HEK293 (cell line): ENCODE measurements around the gene KCTD11.

Experiments used
- CTCF ChIA-PET: fragments of 350-600 bp; formaldehyde crosslinking; extraction: SDS; loops from one replicate; lab custom pipeline; 2021; ENCODE audit warnings: antibody characterized with exemption; lab: Yijun Ruan, JAX
- POLR2A ChIA-PET: fragments of 300-600 bp; formaldehyde crosslinking; extraction: SDS; loops from one replicate; lab custom pipeline; 2020; ENCODE audit warnings: antibody characterized with exemption, inconsistent platforms; lab: Yijun Ruan, JAX
- H3K27ac ChIP-seq: fragments of 200-500 bp; sonication (Bioruptor generic); 2 replicates; pipeline ENCODE4 v1.5.1; 2014; ENCODE audit warnings: low read depth, low read length, control low read depth, inconsistent platforms; ENCODE audit errors: extremely low read depth
- H3K36me3 ChIP-seq, 2 experiments: fragments of 200-500 bp in 1 of 2; sonication (Bioruptor generic) in 1 of 2; 1 replicate in 1 of 2; 2 replicates in 1 of 2; pipeline ENCODE4 v1.5.1; 2014 to 2017; ENCODE audit warnings: inconsistent platforms in 2 of 2, low read length in 2 of 2; ENCODE audit not compliant: control insufficient read depth in 2 of 2, insufficient read depth in 1 of 2
- H3K4me1 ChIP-seq: fragments of 200-500 bp; sonication (Bioruptor generic); 2 replicates; pipeline ENCODE4 v1.5.1; 2014; ENCODE audit warnings: mild to moderate bottlenecking, low read length, inconsistent platforms; ENCODE audit not compliant: control insufficient read depth, insufficient read depth
- H3K4me3 ChIP-seq: 2 replicates; pipeline ENCODE4 v1.5.1; 2011; ENCODE audit warnings: low read depth, mild to moderate bottlenecking, control low read depth, low read length, moderate library complexity
- H3K9me3 ChIP-seq: fragments of 200-500 bp; sonication (Bioruptor generic); 2 replicates; pipeline ENCODE4 v1.5.1; 2014; ENCODE audit warnings: low read depth, low read length, inconsistent platforms; ENCODE audit not compliant: control insufficient read depth, insufficient read depth
- HOXD13 ChIP-seq: sonication (generic); formaldehyde crosslinking; IDR thresholded peaks from 2 replicates; pipeline ENCODE4 v1.8.0; 2022; ENCODE audit warnings: missing genetic modification reagents, borderline replicate concordance
- MZF1 ChIP-seq: fragments of 450-650 bp; formaldehyde crosslinking; IDR thresholded peaks from 2 replicates; pipeline ENCODE4 v1.5.1; 2017; ENCODE audit warnings: missing biosample characterization, missing genetic modification characterization, borderline replicate concordance
- SCRT1 ChIP-seq: fragments of 450-650 bp; formaldehyde crosslinking; IDR thresholded peaks from 2 replicates; pipeline ENCODE4 v1.5.1; 2016; ENCODE audit warnings: missing biosample characterization, missing genetic modification characterization, borderline replicate concordance
- SCRT2 ChIP-seq: fragments of 450-650 bp; formaldehyde crosslinking; IDR thresholded peaks from 2 replicates; pipeline ENCODE4 v1.5.1; 2016; ENCODE audit warnings: missing biosample characterization, missing genetic modification characterization
- SP2 ChIP-seq: fragments of 450-650 bp; formaldehyde crosslinking; IDR thresholded peaks from 2 replicates; pipeline ENCODE4 v1.5.1; 2016; ENCODE audit warnings: missing biosample characterization, missing genetic modification characterization
- SP7 ChIP-seq: fragments of 450-650 bp; formaldehyde crosslinking; IDR thresholded peaks from 2 replicates; pipeline ENCODE4 v1.5.1; 2016; ENCODE audit warnings: missing biosample characterization, missing genetic modification characterization
- ZFP41 ChIP-seq: fragments of 450-650 bp; formaldehyde crosslinking; IDR thresholded peaks from 2 replicates; pipeline ENCODE4 v1.5.1; 2016; ENCODE audit warnings: missing biosample characterization, missing genetic modification characterization, borderline replicate concordance
- ZNF239 ChIP-seq: fragments of 450-650 bp; formaldehyde crosslinking; IDR thresholded peaks from 2 replicates; pipeline ENCODE4 v1.5.1; 2016; ENCODE audit warnings: missing biosample characterization, missing genetic modification characterization
- ZNF311 ChIP-seq: fragments of 450-650 bp; formaldehyde crosslinking; IDR thresholded peaks from 2 replicates; pipeline ENCODE4 v1.5.1; 2017; ENCODE audit warnings: missing biosample characterization, missing genetic modification characterization, borderline replicate concordance
- ZNF350 ChIP-seq: fragments of 450-650 bp; formaldehyde crosslinking; IDR thresholded peaks from 2 replicates; pipeline ENCODE4 v1.5.0; 2017; ENCODE audit warnings: missing biosample characterization, mild to moderate bottlenecking, missing genetic modification characterization
- ZNF433 ChIP-seq: fragments of 450-650 bp; formaldehyde crosslinking; IDR thresholded peaks from 2 replicates; pipeline ENCODE4 v1.5.1; 2016; ENCODE audit warnings: missing biosample characterization, missing genetic modification characterization, low read depth
- ZNF514 ChIP-seq: fragments of 450-650 bp; formaldehyde crosslinking; IDR thresholded peaks from 2 replicates; pipeline ENCODE4 v1.5.1; 2016; ENCODE audit warnings: missing biosample characterization, missing genetic modification characterization
- ZNF548 ChIP-seq: fragments of 450-650 bp; formaldehyde crosslinking; IDR thresholded peaks from 2 replicates; pipeline ENCODE4 v1.5.1; 2016; ENCODE audit warnings: missing biosample characterization, missing genetic modification characterization
- ZNF561 ChIP-seq: fragments of 450-650 bp; IDR thresholded peaks from 2 replicates; pipeline ENCODE4 v1.5.1; 2018; ENCODE audit warnings: missing biosample characterization, missing genetic modification characterization, borderline replicate concordance
- ZNF658 ChIP-seq: fragments of 450-650 bp; formaldehyde crosslinking; IDR thresholded peaks from 2 replicates; pipeline ENCODE4; 2016; ENCODE audit warnings: missing biosample characterization, missing genetic modification characterization
- TF ChIP-seq, protein P1 (sequence below): fragments of 450-650 bp; formaldehyde crosslinking; conservative IDR thresholded peaks from 2 replicates; pipeline ENCODE4 v1.5.1; 2016; ENCODE audit warnings: low read depth, missing biosample characterization, missing genetic modification characterization
- TF ChIP-seq, protein P2 (sequence below): fragments of 450-650 bp; formaldehyde crosslinking; IDR thresholded peaks from 2 replicates; pipeline ENCODE4 v1.5.1; 2017; ENCODE audit warnings: missing biosample characterization, missing genetic modification characterization
- TF ChIP-seq, protein P3 (sequence below): fragments of 450-650 bp; formaldehyde crosslinking; IDR thresholded peaks from 2 replicates; pipeline ENCODE4; 2016; ENCODE audit warnings: missing biosample characterization, missing genetic modification characterization
- TF ChIP-seq, protein P4 (sequence below): fragments of 450-650 bp; formaldehyde crosslinking; IDR thresholded peaks from 2 replicates; pipeline ENCODE4 v1.5.0; 2017; ENCODE audit warnings: missing biosample characterization, missing genetic modification characterization, borderline replicate concordance

KCTD11 gene

DNA sequence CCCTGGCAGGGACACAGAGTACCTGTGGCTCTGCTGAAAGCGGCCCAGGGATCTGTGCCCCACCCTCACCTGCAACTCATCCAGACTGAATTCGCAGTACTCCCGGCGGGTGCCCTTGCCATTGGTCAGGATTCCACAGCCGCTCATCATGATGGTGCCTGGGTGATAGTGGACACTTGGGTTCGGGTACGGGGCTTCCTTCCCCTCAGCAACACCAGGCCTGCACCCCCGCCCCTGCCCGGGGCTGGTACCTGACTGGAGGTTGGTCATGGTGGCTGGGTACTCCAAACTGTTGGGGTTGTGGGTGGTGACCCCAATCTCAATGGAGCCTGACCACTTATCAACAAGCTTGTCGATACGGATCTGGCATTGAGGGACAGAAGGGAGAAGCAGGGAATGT, 25.8 kb upstream of the KCTD11 start (continued):
- TF ChIP-seq, protein P1, sequence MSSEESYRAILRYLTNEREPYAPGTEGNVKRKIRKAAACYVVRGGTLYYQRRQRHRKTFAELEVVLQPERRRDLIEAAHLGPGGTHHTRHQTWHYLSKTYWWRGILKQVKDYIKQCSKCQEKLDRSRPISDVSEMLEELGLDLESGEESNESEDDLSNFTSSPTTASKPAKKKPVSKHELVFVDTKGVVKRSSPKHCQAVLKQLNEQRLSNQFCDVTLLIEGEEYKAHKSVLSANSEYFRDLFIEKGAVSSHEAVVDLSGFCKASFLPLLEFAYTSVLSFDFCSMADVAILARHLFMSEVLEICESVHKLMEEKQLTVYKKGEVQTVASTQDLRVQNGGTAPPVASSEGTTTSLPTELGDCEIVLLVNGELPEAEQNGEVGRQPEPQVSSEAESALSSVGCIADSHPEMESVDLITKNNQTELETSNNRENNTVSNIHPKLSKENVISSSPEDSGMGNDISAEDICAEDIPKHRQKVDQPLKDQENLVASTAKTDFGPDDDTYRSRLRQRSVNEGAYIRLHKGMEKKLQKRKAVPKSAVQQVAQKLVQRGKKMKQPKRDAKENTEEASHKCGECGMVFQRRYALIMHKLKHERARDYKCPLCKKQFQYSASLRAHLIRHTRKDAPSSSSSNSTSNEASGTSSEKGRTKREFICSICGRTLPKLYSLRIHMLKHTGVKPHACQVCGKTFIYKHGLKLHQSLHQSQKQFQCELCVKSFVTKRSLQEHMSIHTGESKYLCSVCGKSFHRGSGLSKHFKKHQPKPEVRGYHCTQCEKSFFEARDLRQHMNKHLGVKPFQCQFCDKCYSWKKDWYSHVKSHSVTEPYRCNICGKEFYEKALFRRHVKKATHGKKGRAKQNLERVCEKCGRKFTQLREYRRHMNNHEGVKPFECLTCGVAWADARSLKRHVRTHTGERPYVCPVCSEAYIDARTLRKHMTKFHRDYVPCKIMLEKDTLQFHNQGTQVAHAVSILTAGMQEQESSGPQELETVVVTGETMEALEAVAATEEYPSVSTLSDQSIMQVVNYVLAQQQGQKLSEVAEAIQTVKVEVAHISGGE = no peak
- no peak for TF ChIP-seq ZFP41 (tag by site-specific recombination)
- TF ChIP-seq ZNF350 = no peak
- TF ChIP-seq, protein P2, sequence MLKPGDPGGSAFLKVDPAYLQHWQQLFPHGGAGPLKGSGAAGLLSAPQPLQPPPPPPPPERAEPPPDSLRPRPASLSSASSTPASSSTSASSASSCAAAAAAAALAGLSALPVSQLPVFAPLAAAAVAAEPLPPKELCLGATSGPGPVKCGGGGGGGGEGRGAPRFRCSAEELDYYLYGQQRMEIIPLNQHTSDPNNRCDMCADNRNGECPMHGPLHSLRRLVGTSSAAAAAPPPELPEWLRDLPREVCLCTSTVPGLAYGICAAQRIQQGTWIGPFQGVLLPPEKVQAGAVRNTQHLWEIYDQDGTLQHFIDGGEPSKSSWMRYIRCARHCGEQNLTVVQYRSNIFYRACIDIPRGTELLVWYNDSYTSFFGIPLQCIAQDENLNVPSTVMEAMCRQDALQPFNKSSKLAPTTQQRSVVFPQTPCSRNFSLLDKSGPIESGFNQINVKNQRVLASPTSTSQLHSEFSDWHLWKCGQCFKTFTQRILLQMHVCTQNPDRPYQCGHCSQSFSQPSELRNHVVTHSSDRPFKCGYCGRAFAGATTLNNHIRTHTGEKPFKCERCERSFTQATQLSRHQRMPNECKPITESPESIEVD = no peak
- no peak for TF ChIP-seq ZNF548 (tag by site-specific recombination)

DNA sequence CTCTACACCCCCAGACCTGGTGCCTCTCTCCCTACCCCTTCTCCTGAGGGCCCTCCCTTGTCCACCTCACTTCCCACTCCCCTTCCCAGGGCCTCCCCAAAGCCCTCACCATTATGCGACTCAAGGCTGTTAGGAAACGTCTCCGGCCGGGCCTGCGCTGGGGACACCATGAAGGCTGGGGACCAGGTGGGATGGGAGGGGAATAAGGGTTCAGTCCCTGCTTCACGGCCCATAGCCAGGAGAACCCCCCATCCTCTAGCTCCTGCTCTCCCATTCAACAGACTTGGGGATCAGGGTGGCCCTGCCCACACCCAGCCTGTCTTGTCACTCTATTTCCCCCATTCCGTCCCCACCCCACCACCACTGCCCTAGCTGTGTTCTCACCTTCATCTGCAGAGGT, 24.9 kb upstream of the KCTD11 start:
- H3K4me1 ChIP-seq = peaks cover 9% of the 10 kb centered on the region
- H3K36me3 ChIP-seq = peaks cover 22 to 53% of the 10 kb centered on the region in 2 experiments
- ChIA-PET CTCF (interaction anchor here (0.7 to 5.2 kb wide), 7 partner anchors 10 to 234 kb away, joined by 3 to 50 read pairs (median 6); partner anchors contain the start of genes POLR2A and SENP3), POLR2A (interaction anchor here (0.8 to 0.9 kb wide), 2 partner anchors 177 to 252 kb away, joined by 3 to 4 read pairs; no protein-coding TSS in a partner anchor)
- TF ChIP-seq SCRT2 (no peak), HOXD13 (CRISPR knock-in tag) (no peak), ZNF514 (no peak), ZNF311 (tag by site-specific recombination) (no peak), ZNF433 (tag by site-specific recombination) (no peak), ZNF561 (tag by site-specific recombination) (no peak), ZNF239 (tag by site-specific recombination) (no peak), SP2 (tag by site-specific recombination) (no peak), MZF1 (tag by site-specific recombination) (no peak), ZNF658 (tag by site-specific recombination) (no peak), SP7 (tag by site-specific recombination) (no peak), SCRT1 (tag by site-specific recombination) (no peak)
- TF ChIP-seq, protein P3, sequence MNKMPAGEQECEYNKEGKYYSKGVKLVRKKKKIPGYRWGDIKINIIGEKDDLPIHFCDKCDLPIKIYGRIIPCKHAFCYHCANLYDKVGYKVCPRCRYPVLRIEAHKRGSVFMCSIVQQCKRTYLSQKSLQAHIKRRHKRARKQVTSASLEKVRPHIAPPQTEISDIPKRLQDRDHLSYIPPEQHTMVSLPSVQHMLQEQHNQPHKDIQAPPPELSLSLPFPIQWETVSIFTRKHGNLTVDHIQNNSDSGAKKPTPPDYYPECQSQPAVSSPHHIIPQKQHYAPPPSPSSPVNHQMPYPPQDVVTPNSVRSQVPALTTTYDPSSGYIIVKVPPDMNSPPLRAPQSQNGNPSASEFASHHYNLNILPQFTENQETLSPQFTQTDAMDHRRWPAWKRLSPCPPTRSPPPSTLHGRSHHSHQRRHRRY (tag by site-specific recombination) = no peak
- TF ChIP-seq, protein P4, sequence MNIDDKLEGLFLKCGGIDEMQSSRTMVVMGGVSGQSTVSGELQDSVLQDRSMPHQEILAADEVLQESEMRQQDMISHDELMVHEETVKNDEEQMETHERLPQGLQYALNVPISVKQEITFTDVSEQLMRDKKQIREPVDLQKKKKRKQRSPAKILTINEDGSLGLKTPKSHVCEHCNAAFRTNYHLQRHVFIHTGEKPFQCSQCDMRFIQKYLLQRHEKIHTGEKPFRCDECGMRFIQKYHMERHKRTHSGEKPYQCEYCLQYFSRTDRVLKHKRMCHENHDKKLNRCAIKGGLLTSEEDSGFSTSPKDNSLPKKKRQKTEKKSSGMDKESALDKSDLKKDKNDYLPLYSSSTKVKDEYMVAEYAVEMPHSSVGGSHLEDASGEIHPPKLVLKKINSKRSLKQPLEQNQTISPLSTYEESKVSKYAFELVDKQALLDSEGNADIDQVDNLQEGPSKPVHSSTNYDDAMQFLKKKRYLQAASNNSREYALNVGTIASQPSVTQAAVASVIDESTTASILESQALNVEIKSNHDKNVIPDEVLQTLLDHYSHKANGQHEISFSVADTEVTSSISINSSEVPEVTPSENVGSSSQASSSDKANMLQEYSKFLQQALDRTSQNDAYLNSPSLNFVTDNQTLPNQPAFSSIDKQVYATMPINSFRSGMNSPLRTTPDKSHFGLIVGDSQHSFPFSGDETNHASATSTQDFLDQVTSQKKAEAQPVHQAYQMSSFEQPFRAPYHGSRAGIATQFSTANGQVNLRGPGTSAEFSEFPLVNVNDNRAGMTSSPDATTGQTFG (tag by site-specific recombination) = no peak
- H3K4me3 ChIP-seq = no peak overlapping the region
- no peak overlapping the region for H3K27ac ChIP-seq
- no peaks in the 10 kb centered on the region for H3K9me3 ChIP-seq
